Measurements from ENCODE around the gene ELAVL2.

- TF ChIP-seq EZH2phosphoT487 (IDR thresholded peaks at IDR 0.05) = peak; percentile 67
- TF ChIP-seq CTCF (IDR thresholded peaks at IDR 0.05) = no peak
- peak; percentile 62 for TF ChIP-seq EZH2 (IDR thresholded peaks at IDR 0.05)
Observed at GRCh38 chr9:23820451-23821374, 5.3 kb downstream of the ELAVL2 start.
